Lung (tissue), 12 donors: Measurements from ENCODE around the gene SDK1. TPM values are rescaled to one million over a fixed set of nuclear protein-coding genes. Genes with fewer than 3 reads are reported as not detected.
A peak's percentile ranks its signal among the peaks of the same experiment; 100 is the strongest.

ENCODE experiments used
- ATAC-seq: fragments of 200-7000 bp; cut with Tn5 transposase; one replicate; pipeline ENCODE4 v1.9.1; 2020; ENCODE audit warnings: moderate number of reproducible peaks; ENCODE audit not compliant: insufficient read depth, low FRiP score
- DNase-seq, 3 donors: peaks; one replicate each; pipeline ENCODE4 v3.0.0-alpha.2; 2013 to 2017
- H3K27ac ChIP-seq, 2 donors: one replicate each; pipeline ENCODE4 v1.5.1; 2013; ENCODE audit warnings: mild to moderate bottlenecking in 2 of 2, moderate library complexity in 2 of 2, control low read depth in 1 of 2, inconsistent platforms in 1 of 2, low read depth in 1 of 2, low read length in 1 of 2
- H3K27me3 ChIP-seq, 3 donors: one replicate each; pipeline ENCODE4 v1.5.1; 2013; ENCODE audit warnings: low read length in 2 of 3; ENCODE audit not compliant: control insufficient read depth in 3 of 3, insufficient read depth in 3 of 3
- H3K36me3 ChIP-seq, 4 donors: one replicate each; pipeline ENCODE4 v1.5.1; 2013; ENCODE audit warnings: low read length in 4 of 4, mild to moderate bottlenecking in 1 of 4, moderate library complexity in 1 of 4; ENCODE audit not compliant: control insufficient read depth in 4 of 4, insufficient read depth in 4 of 4
- H3K4me1 ChIP-seq, 5 donors: one replicate each; pipeline ENCODE4 v1.5.1; 2013; ENCODE audit warnings: low read length in 5 of 5, mild to moderate bottlenecking in 2 of 5, moderate library complexity in 1 of 5; ENCODE audit not compliant: control insufficient read depth in 5 of 5, insufficient read depth in 5 of 5
- H3K4me3 ChIP-seq: one replicate; pipeline ENCODE4 v1.5.1; 2013; ENCODE audit warnings: mild to moderate bottlenecking, control low read depth, moderate library complexity
- H3K9ac ChIP-seq, 2 donors: one replicate each; pipeline ENCODE4 v1.5.1; 2013; ENCODE audit warnings: low read length in 2 of 2, control low read depth in 1 of 2; ENCODE audit not compliant: insufficient read depth in 1 of 2
- H3K9me3 ChIP-seq, 4 donors: one replicate each; pipeline ENCODE4 v1.5.1; 2013; ENCODE audit warnings: low read length in 3 of 4, mild to moderate bottlenecking in 1 of 4, moderate library complexity in 1 of 4; ENCODE audit not compliant: control insufficient read depth in 4 of 4, insufficient read depth in 3 of 4
- CTCF ChIP-seq: IDR thresholded peaks from 2 replicates; pipeline ENCODE4 v1.5.1; 2012; ENCODE audit warnings: mild to moderate bottlenecking; ENCODE audit errors: control extremely low read depth, extremely low read depth
- WGBS, 2 donors: extraction: QIAGEN DNeasy Blood & Tissue Kit; methylation state at CpG; one replicate each; pipeline ENCODE4 v1.1.7; 2013; 5-methylcytosine and 5-hydroxymethylcytosine counted together
- polyA plus RNA-seq, 2 donors: library from polyadenylated mRNA; stranded (reverse); fragments of 200-250 nt; gene quantifications; one replicate each; pipeline ENCODE4 v1.2.1, GENCODE V29; 2013
- total RNA-seq, 2 donors: library from RNA; depleted of rRNA in 1 of 2; stranded (reverse); fragments of >200 nt in 1 of 2; gene quantifications; one replicate each; pipeline ENCODE4 v1.2.1, GENCODE V29; 2014 to 2021
- donor health status: control.
- donor health status: control.
- donor health status: Bipolar disorder and iron deficiency.
- donor health status: healthy.
- donor health status: DM: yes; HTN: yes; CAD: no.

The SDK1 gene
- total and polyA plus RNA-seq, 4 donors = 3.7 to 30.1 (median 12.7) TPM

DNA sequence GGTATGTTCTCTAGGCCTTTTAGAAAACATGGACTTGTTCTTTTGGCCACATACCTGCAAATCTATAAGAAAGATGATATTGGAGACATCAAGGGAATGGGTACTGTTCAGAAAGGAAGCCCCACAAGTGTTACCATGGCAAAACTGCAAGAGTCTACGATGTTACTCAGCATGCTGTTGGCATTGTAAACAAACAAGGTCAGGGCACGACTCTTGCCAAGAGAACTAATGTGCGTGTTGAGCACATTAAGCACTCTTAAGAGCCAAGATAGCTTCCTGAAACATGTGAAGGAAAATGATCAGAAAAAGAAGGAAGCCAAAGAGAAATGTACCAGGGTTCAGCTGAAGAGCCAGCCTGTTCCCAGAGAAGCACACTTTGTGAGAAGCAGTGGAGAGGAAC, 37.1 kb downstream of the SDK1 start:
- H3K9ac ChIP-seq = no peak overlapping the region
- ATAC-seq (no peak), DNase-seq (peak in 2 of 3 donors; percentile 32)
- peaks cover 0 to 3% (median 0%) of the 10 kb centered on the region in 4 donors for H3K9me3 ChIP-seq
- no peak overlapping the region for H3K27ac ChIP-seq
- no peaks in the 10 kb centered on the region for H3K27me3 ChIP-seq
- TF ChIP-seq CTCF = no peak
- no peak overlapping the region for H3K4me3 ChIP-seq
- WGBS, 2 donors = 43 to 60% methylated on average over 3 of the region's 3 CpGs
- H3K4me1 ChIP-seq = peaks cover 0 to 4% (median 0%) of the 10 kb centered on the region in 5 donors
- H3K36me3 ChIP-seq = no peaks in the 10 kb centered on the region

DNA sequence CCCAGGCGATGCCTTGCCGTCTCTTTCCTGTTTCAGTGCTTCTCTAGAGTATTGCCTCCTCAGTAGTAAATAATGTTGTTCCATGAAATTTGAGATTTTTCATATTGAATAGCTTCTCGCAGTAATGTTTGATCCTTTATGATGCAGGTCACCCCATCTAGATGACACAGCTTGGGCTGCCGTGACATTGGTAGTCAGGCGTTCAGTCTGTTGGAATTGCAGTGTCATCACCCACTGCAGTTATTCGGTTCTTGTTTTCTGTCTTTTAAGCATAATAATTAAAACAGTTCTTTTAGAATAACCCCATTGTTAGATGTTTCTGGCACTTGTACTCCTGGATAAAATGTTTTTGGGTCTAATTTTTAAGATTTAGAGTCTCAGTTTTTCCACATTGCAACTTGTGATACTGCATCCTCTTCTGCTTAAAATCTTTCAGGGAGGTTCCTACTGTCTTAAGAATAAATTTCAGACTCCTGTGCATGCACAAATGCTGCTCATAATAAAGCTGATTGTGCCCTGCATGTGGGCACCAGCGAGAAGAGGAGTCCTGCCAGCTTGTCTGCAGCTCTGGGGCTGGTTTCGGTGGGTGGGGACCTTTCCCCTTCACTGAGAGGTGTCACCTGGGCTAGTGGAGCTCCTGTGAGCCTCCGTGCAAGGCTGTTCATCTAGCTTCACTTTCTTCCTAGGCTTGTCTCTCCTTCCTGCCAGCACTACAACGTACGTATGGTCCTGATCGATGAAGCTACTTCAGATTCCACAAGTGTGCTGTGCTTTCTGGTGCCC, 44.8 kb downstream of the SDK1 start:
- ATAC-seq (no peak), DNase-seq (no peak)
- no peak overlapping the region for H3K4me3 ChIP-seq
- H3K27ac ChIP-seq = no peak overlapping the region
- H3K9me3 ChIP-seq = no peaks in the 10 kb centered on the region
- H3K27me3 ChIP-seq = no peaks in the 10 kb centered on the region
- H3K4me1 ChIP-seq = no peaks in the 10 kb centered on the region
- no peak overlapping the region for H3K9ac ChIP-seq
- WGBS, 2 donors = 76 to 86% methylated on average over 12 of the region's 12 CpGs
- H3K36me3 ChIP-seq = no peaks in the 10 kb centered on the region
- no peak for TF ChIP-seq CTCF

- no peaks in the 10 kb centered on the region for H3K36me3 ChIP-seq
- ATAC-seq (no peak), DNase-seq (no peak)
- H3K4me1 ChIP-seq = no peaks in the 10 kb centered on the region
- TF ChIP-seq CTCF = no peak
- no peak overlapping the region for H3K27ac ChIP-seq
- H3K9ac ChIP-seq = no peak overlapping the region
- WGBS, 2 donors = 75 to 76% methylated on average over 2 of the region's 2 CpGs
- no peaks in the 10 kb centered on the region for H3K27me3 ChIP-seq
- H3K9me3 ChIP-seq = no peaks in the 10 kb centered on the region
- H3K4me3 ChIP-seq = no peak overlapping the region
Observed at GRCh38 chr7:3349126-3349525, 48.1 kb downstream of the SDK1 start.

- Histone ChIP-seq H3K9ac (no peak overlapping the region), H3K9me3 (no peaks in the 10 kb centered on the region), H3K36me3 (no peaks in the 10 kb centered on the region), H3K4me3 (no peak overlapping the region), H3K27ac (no peak overlapping the region), H3K4me1 (peaks cover 0 to 1% (median 0%) of the 10 kb centered on the region in 5 donors), H3K27me3 (no peaks in the 10 kb centered on the region)
- DNase-seq (no peak), ATAC-seq (no peak)
- WGBS, 2 donors = 83 to 88% methylated on average over 6 of the region's 6 CpGs
- TF ChIP-seq CTCF = no peak
Observed at GRCh38 chr7:3356173-3356572, 55.1 kb downstream of the SDK1 start.
